HepG2 (cell line): Measurements from ENCODE around the gene PLCD4. TPM values are rescaled to one million over a fixed set of nuclear protein-coding genes. Genes with fewer than 3 reads are reported as not detected.

Source experiments
- ARNT ChIP-seq: fragments of 450-650 bp; IDR thresholded peaks from 2 replicates; pipeline ENCODE4 v1.6.1; 2017
- CEBPG ChIP-seq: IDR thresholded peaks from 2 replicates; pipeline ENCODE4 v1.6.1; 2016
- CREB3 ChIP-seq: sonication (generic); formaldehyde crosslinking; IDR thresholded peaks from 2 replicates; pipeline ENCODE4 v1.5.0; 2020; ENCODE audit warnings: missing genetic modification reagents
- FOXJ3 ChIP-seq: sonication (generic); formaldehyde crosslinking; IDR thresholded peaks from 2 replicates; pipeline ENCODE4 v1.4.0; 2020; ENCODE audit warnings: missing genetic modification reagents, mild to moderate bottlenecking, borderline replicate concordance
- FOXP1 ChIP-seq, 2 experiments: fragments of 450-650 bp in 1 of 2; IDR thresholded peaks; 2 replicates each; pipeline ENCODE4 v1.6.1; 2017 to 2018; ENCODE audit warnings: antibody characterized with exemption in 1 of 2
- NR2C2 ChIP-seq: sonication (generic); formaldehyde crosslinking; IDR thresholded peaks from 2 replicates; pipeline ENCODE4 v1.4.0; 2020; ENCODE audit warnings: missing genetic modification reagents, mild to moderate bottlenecking, moderate library complexity, borderline replicate concordance
- NR3C1 ChIP-seq: sonication (generic); formaldehyde crosslinking; IDR thresholded peaks from 2 replicates; pipeline ENCODE4 v1.4.0; 2020; ENCODE audit warnings: missing genetic modification reagents
- PCBP1 ChIP-seq: fragments of 200-400 bp; formaldehyde crosslinking; IDR thresholded peaks from 2 replicates; pipeline ENCODE4 v1.6.1; 2017; ENCODE audit warnings: mild to moderate bottlenecking, low read depth, low read length, borderline replicate concordance
- PHB2 ChIP-seq: fragments of 450-650 bp; IDR thresholded peaks from 2 replicates; pipeline ENCODE4 v1.6.1; 2018; ENCODE audit not compliant: partially characterized antibody
- PRDM4 ChIP-seq: sonication (generic); formaldehyde crosslinking; IDR thresholded peaks from 2 replicates; pipeline ENCODE4 v1.9.0; 2021; ENCODE audit warnings: missing genetic modification reagents, borderline replicate concordance
- SIN3A ChIP-seq: IDR thresholded peaks from 2 replicates; pipeline ENCODE4 v1.6.1; 2011; ENCODE audit warnings: low read depth, mild to moderate bottlenecking, control low read depth, low read length, borderline replicate concordance
- ZC3H4 ChIP-seq: sonication (generic); formaldehyde crosslinking; IDR thresholded peaks from 2 replicates; pipeline ENCODE4 v1.4.0; 2020; ENCODE audit warnings: missing genetic modification reagents, borderline replicate concordance
- ZNF205 ChIP-seq: IDR thresholded peaks from 2 replicates; pipeline ENCODE4 v1.6.1; 2018; ENCODE audit warnings: missing biosample characterization, missing genetic modification reagents
- ZNF670 ChIP-seq: sonication (generic); formaldehyde crosslinking; IDR thresholded peaks from 2 replicates; pipeline ENCODE4 v1.8.0; 2022; ENCODE audit warnings: mild to moderate bottlenecking, missing genetic modification reagents, borderline replicate concordance
- polyA plus RNA-seq, 8 experiments: library from polyadenylated mRNA; depleted of rRNA in 3 of 8; stranded (reverse) in 7 of 8; unstranded in 1 of 8; fragments of >200 nt; fragmentation: Illumina TruSeq in 4 of 8; extraction: Trizol in 4 of 8; gene quantifications; 2 replicates each; pipeline versions ENCODE4 v1.2.1 to v1.2.3, GENCODE V29; 2011 to 2016; ENCODE audit warnings: low read depth in 4 of 8, missing spikeins in 1 of 8, mixed read lengths in 1 of 8; ENCODE audit not compliant: insufficient read depth in 1 of 8
- total RNA-seq, 5 experiments: library from RNA; depleted of rRNA; stranded (reverse); fragments of >200 nt; fragmentation: Illumina TruSeq; extraction: Trizol; gene quantifications; 2 replicates each; pipeline ENCODE4 v1.2.3, GENCODE V29; 2016; ENCODE audit warnings: low read depth in 1 of 5
- TF ChIP-seq, protein P1 (sequence below): sonication (generic); formaldehyde crosslinking; IDR thresholded peaks from 2 replicates; pipeline ENCODE4 v1.9.0; 2021; ENCODE audit warnings: missing genetic modification reagents, mild to moderate bottlenecking, borderline replicate concordance
- TF ChIP-seq, protein P2 (sequence below): sonication (generic); formaldehyde crosslinking; IDR thresholded peaks from 2 replicates; pipeline ENCODE4 v1.4.0; 2020; ENCODE audit warnings: missing genetic modification reagents, borderline replicate concordance
- TF ChIP-seq, protein P3 (sequence below): sonication (generic); formaldehyde crosslinking; IDR thresholded peaks from 2 replicates; pipeline ENCODE4 v1.8.1; 2023; ENCODE audit warnings: missing genetic modification reagents, inconsistent platforms, borderline replicate concordance

The PLCD4 gene
- total and polyA plus RNA-seq, 2 of the 13 experiments (the other 11 are each of a cell fraction or from before 2014, with no cell fraction given) = 0.26 TPM; not detected in 1

GRCh38 chr2:218671654-218672566 is 64.2 kb downstream of the PLCD4 start, which contains the start of the genes RNF25 and STK36 (continued):
- TF ChIP-seq, protein P1, sequence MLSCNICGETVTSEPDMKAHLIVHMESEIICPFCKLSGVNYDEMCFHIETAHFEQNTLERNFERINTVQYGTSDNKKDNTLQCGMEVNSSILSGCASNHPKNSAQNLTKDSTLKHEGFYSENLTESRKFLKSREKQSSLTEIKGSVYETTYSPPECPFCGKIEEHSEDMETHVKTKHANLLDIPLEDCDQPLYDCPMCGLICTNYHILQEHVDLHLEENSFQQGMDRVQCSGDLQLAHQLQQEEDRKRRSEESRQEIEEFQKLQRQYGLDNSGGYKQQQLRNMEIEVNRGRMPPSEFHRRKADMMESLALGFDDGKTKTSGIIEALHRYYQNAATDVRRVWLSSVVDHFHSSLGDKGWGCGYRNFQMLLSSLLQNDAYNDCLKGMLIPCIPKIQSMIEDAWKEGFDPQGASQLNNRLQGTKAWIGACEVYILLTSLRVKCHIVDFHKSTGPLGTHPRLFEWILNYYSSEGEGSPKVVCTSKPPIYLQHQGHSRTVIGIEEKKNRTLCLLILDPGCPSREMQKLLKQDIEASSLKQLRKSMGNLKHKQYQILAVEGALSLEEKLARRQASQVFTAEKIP (CRISPR knock-in tag) = no peak
- no peak for TF ChIP-seq NR3C1 (CRISPR knock-in tag)
- no peak for TF ChIP-seq FOXP1 (IDR thresholded peaks at IDR 0.05)
- no peak for TF ChIP-seq FOXP1 (CRISPR knock-in tag; IDR thresholded peaks at IDR 0.05)
- TF ChIP-seq NR2C2 = peak; percentile 83
- TF ChIP-seq SIN3A = peak; percentile 99
- TF ChIP-seq ARNT = no peak
- no peak for TF ChIP-seq PRDM4 (CRISPR knock-in tag)
- TF ChIP-seq, protein P2, sequence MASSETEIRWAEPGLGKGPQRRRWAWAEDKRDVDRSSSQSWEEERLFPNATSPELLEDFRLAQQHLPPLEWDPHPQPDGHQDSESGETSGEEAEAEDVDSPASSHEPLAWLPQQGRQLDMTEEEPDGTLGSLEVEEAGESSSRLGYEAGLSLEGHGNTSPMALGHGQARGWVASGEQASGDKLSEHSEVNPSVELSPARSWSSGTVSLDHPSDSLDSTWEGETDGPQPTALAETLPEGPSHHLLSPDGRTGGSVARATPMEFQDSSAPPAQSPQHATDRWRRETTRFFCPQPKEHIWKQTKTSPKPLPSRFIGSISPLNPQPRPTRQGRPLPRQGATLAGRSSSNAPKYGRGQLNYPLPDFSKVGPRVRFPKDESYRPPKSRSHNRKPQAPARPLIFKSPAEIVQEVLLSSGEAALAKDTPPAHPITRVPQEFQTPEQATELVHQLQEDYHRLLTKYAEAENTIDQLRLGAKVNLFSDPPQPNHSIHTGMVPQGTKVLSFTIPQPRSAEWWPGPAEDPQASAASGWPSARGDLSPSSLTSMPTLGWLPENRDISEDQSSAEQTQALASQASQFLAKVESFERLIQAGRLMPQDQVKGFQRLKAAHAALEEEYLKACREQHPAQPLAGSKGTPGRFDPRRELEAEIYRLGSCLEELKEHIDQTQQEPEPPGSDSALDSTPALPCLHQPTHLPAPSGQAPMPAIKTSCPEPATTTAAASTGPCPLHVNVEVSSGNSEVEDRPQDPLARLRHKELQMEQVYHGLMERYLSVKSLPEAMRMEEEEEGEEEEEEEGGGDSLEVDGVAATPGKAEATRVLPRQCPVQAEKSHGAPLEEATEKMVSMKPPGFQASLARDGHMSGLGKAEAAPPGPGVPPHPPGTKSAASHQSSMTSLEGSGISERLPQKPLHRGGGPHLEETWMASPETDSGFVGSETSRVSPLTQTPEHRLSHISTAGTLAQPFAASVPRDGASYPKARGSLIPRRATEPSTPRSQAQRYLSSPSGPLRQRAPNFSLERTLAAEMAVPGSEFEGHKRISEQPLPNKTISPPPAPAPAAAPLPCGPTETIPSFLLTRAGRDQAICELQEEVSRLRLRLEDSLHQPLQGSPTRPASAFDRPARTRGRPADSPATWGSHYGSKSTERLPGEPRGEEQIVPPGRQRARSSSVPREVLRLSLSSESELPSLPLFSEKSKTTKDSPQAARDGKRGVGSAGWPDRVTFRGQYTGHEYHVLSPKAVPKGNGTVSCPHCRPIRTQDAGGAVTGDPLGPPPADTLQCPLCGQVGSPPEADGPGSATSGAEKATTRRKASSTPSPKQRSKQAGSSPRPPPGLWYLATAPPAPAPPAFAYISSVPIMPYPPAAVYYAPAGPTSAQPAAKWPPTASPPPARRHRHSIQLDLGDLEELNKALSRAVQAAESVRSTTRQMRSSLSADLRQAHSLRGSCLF = no peak
- no peak for TF ChIP-seq ZC3H4 (CRISPR knock-in tag)
- TF ChIP-seq, protein P3, sequence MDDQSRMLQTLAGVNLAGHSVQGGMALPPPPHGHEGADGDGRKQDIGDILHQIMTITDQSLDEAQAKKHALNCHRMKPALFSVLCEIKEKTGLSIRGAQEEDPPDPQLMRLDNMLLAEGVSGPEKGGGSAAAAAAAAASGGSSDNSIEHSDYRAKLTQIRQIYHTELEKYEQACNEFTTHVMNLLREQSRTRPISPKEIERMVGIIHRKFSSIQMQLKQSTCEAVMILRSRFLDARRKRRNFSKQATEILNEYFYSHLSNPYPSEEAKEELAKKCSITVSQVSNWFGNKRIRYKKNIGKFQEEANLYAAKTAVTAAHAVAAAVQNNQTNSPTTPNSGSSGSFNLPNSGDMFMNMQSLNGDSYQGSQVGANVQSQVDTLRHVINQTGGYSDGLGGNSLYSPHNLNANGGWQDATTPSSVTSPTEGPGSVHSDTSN = no peak
- no peak for TF ChIP-seq CEBPG (CRISPR knock-in tag)
- no peak; the same call in 1 of the 2 replicates for TF ChIP-seq ZNF670 (CRISPR knock-in tag)
- TF ChIP-seq FOXJ3 (CRISPR knock-in tag) = peak; percentile 18; the same call in 1 of the 2 replicates
- no peak; the same call in 1 of the 2 replicates for TF ChIP-seq ZNF205 (CRISPR knock-in tag)
- TF ChIP-seq PHB2 = no peak
- peak; percentile 92 for TF ChIP-seq PCBP1
- no peak for TF ChIP-seq CREB3 (CRISPR knock-in tag)
